ENCODE data around the gene TCF7L2.

Gene TCF7L2

GRCh38 chr10:112949875-112950507, at the start of gene TCF7L2:
TSS of gene TCF7L2 (plus strand) at chr10:112950247. CDS start at chr10:112950757, 510 bp downstream.
- peak; percentile 96 for DNase-seq

GRCh38 chr10:112902730-112903129, 47.3 kb upstream of the TCF7L2 start:
- no peak for DNase-seq

DNA sequence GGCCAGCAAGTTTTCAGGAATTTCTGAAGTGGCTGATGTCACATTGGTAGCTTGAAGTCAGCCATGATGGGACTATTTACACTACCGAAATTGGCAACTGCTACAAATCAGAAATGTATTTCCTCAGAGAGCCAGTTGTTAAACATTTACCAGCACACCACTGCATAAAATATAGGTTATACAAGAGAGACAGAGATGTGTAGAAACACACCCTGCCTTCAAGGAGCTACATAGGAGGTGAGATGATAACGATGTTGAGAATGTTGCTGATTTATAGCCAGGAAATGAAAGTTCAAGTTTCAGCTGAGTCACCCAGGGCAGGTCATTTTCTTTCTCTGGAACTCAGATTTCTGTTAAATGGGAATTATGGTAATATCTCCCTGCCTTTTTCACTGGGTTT, 46.0 kb upstream of the TCF7L2 start:
- no peak for DNase-seq

DNA sequence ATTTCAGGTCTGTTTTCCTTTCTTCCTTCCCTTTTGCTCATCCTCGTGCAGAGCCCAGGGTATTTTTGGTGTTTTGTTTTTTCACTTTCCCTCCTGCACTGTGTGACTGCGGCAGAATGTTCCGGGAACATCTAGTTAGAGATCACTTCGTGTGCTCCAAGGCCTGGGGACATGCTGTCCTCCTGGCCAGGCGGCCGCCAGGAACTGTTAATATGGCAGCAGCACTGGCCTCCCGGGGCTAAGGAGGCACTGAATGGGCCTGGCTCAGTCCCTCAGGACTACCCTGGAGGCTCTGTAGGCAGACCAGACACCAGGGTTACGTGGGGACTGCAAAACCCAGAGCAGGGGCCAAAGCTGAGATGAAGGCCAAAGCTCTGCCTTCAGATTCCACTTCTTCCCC, 43.1 kb upstream of the TCF7L2 start:
- DNase-seq, result no peak

- DNase-seq, result no peak
These were observed 42.2 kb upstream of the TCF7L2 start for GRCh38 chr10:112907893-112908292.

GRCh38 chr10:112911206-112911605, 38.8 kb upstream of the TCF7L2 start:
- DNase-seq, result no peak

- no peak for DNase-seq
These were observed 37.6 kb upstream of the TCF7L2 start for GRCh38 chr10:112912410-112912928.

GRCh38 chr10:112913255-112913654, 36.8 kb upstream of the TCF7L2 start:
- DNase-seq, result no peak

- DNase-seq, result peak; percentile 21
These were observed 36.3 kb upstream of the TCF7L2 start for GRCh38 chr10:112913661-112914287.

GRCh38 chr10:112914288-112914952, 35.6 kb upstream of the TCF7L2 start:
- no peak for DNase-seq

DNA sequence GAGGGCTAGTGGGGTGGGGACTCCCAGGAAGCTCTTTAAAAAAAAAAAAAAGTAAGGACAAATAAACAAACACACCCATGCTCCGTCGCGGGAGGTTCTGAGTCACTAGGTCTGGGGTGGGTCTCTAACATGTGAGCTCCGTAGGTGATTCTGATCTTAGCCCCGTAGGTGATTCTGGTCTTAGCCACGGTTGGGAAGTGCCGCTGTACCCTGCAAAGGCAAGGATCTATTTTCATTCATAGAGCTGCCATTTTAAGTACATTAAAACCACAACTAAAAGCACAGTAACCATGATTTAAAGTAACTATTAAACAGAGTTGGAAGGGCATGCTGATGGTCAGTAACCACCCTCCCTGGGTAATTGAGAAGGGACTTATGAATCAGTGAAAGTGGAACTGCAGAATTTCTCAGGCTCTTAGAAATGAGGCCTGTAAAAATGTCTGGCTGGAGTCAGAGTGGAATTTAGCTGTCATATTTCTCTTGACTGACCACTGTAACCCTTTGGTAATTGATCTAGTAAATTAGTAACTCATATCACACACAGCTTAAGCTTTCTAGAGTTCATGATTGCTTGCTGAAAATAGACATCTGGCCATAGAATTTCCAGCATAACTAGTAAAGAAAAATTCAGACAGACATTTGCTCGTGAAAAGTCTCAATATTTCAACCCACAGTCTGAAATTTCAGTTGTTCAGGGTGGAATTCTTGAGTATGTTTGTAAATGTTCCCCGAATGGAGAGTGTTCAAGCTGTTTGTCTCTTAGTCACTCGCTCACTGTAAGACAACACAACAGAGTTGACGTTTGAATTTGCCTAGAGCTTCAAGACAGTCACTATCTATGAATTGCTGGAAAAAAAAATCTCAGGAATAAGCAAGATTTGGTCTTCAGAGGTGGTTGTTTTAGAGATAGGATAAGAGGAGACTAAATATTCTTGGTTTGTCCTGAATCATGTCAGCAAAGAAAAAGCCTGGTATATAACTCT, 34.2 kb upstream of the TCF7L2 start:
- no peak for DNase-seq

DNA sequence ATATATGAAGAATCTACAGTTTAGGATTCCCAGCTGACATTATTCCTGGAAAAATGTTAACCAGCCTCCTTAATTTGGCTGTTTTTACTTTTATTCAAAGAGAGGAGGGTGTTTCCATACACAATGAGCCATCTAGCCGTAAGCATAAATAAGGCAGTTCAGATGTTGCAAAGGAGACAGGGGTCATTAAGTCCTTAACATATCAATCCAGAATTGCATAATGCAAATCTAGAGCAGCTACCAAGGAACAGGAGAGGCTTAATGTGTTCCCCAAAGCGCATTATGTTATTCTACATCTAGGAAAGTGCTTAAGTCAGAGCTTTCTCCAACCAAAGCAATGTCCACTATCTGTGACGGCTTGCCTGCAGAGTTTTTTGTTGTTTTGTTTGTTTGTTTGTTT, 32.4 kb upstream of the TCF7L2 start:
- no peak for DNase-seq

DNA sequence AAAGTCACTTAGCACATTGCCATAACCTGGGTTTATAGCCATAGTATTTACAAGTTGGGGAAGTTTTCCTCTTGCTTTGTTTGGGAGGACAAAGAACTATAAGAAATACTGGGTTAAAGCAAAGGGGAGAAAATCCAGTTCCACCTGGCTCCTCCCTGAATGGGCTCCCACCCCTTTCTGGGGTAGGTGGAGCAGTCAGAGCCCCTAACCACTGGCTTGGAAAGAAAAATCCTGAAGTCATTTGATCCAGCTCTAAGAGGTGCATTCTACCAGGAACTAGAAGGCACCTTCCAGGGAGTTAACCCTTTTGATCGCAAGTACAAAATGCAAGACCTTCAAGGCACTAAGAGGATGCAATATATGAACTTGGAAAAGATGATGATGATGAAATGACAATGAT, 31.3 kb upstream of the TCF7L2 start:
- DNase-seq, result no peak

DNA sequence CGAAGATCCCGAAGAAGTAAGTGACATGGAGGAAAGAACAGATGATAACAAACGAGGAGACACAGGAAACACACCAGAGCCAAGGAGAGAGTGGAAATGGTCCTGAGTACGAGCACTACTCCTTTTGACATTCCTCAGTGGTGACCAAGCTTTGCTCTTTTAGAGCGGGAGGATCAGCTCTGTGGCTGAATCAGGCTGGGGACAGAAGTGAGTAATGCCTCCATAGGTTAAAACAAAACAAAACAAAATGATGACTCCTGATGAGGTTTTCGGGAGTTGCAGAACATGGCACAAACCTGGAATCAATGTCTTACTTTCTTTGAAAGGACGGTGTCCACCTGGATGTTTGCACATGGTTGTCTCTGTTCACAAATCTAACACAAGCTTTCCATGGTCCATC, 30.3 kb upstream of the TCF7L2 start:
- no peak for DNase-seq

DNA sequence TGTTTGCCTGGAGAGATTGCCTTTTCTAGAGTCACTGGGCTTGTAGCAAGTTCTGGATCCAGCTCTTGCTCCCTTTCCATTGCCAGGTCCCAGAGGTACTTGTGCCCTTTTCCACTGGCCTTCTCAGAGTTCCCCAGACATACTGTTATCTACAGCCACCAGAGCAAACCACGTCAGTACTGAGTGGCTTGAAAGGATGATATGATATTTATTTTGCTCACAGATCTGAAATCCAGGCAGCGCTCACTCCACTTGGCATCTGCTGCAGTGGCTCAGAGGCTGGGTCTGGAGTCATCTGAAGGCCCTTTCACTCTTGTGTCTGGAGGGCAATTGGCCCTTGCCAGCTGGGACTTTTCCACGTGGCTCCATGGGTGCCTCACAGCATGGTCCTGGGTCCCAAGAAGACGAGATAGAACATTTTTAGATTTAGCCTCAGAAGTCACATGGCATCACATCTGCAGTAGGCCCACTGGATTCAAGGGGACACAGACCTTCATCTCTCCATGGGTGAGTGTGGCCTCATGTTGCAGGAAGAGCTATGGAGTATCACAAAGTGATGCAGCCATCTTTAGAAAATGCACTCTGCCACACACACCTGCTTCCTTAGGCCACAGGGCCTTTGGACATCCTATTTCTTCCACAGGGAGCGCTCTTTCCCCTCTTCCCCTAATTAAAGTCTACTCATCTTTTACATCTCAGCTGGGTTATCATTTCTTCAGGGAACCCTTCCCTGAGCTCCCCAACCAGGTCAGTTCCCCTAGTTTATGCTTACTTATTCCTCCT, 22.9 kb upstream of the TCF7L2 start:
- DNase-seq, result peak; percentile 47

GRCh38 chr10:112927980-112928379, 22.1 kb upstream of the TCF7L2 start:
- no peak for DNase-seq

DNA sequence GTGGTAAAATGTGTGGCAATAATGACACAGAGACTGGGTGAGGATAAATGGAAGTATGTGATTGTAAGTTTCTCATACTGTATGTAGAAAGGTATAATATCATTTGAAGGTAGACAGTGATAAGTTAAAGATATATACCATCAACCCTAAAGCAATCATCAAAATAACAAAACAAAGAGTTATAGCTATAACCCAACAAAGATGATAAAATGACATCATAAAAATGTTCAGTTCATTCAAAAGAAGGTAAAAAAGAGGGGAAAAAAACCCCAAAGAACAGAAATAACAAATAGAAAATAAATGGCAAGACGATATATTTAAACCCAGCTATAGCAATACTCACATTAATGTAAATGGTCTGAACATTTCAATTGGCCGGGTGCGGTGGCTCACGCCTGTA, 17.4 kb upstream of the TCF7L2 start:
- no peak for DNase-seq

GRCh38 chr10:112934193-112934592, 15.9 kb upstream of the TCF7L2 start:
- DNase-seq, result no peak

- DNase-seq, result no peak
These were observed 11.1 kb upstream of the TCF7L2 start for GRCh38 chr10:112938808-112939482.

DNA sequence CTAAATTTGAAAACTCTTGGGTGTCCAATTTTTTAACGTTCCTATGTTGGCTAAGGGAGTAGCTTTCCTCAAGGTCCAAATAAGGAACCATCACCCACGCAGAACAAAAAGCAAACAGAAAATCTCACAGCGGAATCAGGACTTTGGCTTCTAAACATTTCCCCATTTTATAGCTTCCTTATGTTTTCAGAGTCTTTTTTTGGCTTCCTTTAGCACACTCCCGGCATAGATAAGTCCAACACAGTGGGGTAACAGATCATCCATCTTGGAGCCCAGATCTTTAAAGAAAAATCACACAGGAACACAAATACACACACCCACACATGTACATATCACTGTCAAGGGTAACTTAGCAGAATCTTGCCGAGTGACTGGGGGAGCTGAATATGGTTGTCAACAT, 4.2 kb upstream of the TCF7L2 start:
- no peak for DNase-seq

- no peak for DNase-seq
These were observed 3.4 kb upstream of the TCF7L2 start for GRCh38 chr10:112946649-112947048.

Data from hematopoietic multipotent progenitor cell treated with erythropoietin and hydrocortisone succinate and interleukin-3 and kit ligand, for 4 days (in vitro differentiated cells).